NB4 (cell line): ENCODE results near the gene RRH.
"Not testable (repeated sequence)": the region's sequence is repeated elsewhere in the genome, so short reads cannot be mapped to it uniquely, and the experiment has no call there.

ENCODE experiments used
- DNase-seq: peaks from one replicate; pipeline ENCODE4 v3.0.0; 2010; ENCODE audit warnings: low read depth
- H3K4me3 ChIP-seq: one replicate; pipeline ENCODE4 v1.5.1; 2011; ENCODE audit warnings: mild to moderate bottlenecking, low read depth, low read length, moderate library complexity
- CTCF ChIP-seq: IDR thresholded peaks from one replicate; pipeline ENCODE4 v1.5.1; 2012; ENCODE audit warnings: low read depth, low read length
- MYC ChIP-seq: IDR thresholded peaks from 2 replicates; pipeline ENCODE4 v1.6.1; 2011; ENCODE audit warnings: low read depth, low read length
- POLR2A ChIP-seq: IDR thresholded peaks from 2 replicates; pipeline ENCODE4 v1.6.1; 2011; ENCODE audit warnings: mild to moderate bottlenecking; ENCODE audit not compliant: insufficient read length; ENCODE audit errors: extremely low read depth
- TF ChIP-seq, protein P1 (sequence below): IDR thresholded peaks from 2 replicates; pipeline ENCODE4 v1.6.1; 2011; ENCODE audit warnings: low read depth, low read length

RRH gene

GRCh38 chr4:109847896-109848442 lies 20.2 kb downstream of the RRH start, which contains the start of gene LRIT3:
Gene LRIT3 (plus strand): TSS chr4:109848107. CDS start chr4:109848202, 95 bp downstream.
- TF ChIP-seq POLR2A = no peak
- no peak for DNase-seq
- no peak within 1 kb of the TSS for H3K4me3 ChIP-seq

GRCh38 chr4:109848501-109848900 lies 20.7 kb downstream of the RRH start:
- no peak overlapping the region for H3K4me3 ChIP-seq
- no peak for DNase-seq
- no peak for TF ChIP-seq MYC
- TF ChIP-seq POLR2A = no peak
- no peak for TF ChIP-seq CTCF
- TF ChIP-seq, protein P1, sequence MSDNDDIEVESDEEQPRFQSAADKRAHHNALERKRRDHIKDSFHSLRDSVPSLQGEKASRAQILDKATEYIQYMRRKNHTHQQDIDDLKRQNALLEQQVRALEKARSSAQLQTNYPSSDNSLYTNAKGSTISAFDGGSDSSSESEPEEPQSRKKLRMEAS = no peak

GRCh38 chr4:109850601-109851000 lies 22.8 kb downstream of the RRH start:
- TF ChIP-seq MYC = no peak
- TF ChIP-seq POLR2A = no peak
- TF ChIP-seq CTCF = no peak
- TF ChIP-seq, protein P1 = no peak
- no peak overlapping the region for H3K4me3 ChIP-seq
- no peak for DNase-seq

GRCh38 chr4:109859426-109860300 lies 31.9 kb downstream of the RRH start:
- H3K4me3 ChIP-seq, DNase-seq: not testable (repeated sequence)

DNA sequence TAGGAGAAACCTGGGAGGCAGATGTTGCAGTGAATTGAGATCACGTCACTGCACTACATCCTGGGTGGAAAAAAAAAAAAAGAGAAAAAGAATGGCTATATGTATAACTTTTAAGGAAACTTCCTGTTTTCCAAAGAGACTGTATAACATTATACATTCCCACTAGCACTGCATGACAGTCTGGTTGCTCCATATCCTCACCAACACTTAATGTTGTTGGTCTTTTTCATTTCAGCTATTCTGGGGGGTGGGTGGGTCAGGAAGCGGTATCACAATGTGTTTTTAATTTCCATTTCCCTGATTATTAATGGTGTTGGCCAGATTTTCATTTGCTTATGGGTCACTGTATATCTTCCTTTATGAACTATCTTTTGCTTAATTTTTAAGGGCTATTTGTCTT lies 33.5 kb downstream of the RRH start:
- no peak for DNase-seq
- no peak overlapping the region for H3K4me3 ChIP-seq
- TF ChIP-seq CTCF (no peak), MYC (no peak), POLR2A (no peak)
- TF ChIP-seq, protein P1 = no peak

GRCh38 chr4:109861916-109862511 lies 34.2 kb downstream of the RRH start:
- no peak overlapping the region for H3K4me3 ChIP-seq
- TF ChIP-seq, protein P1 = no peak
- no peak for TF ChIP-seq MYC
- DNase-seq = no peak

- no peak overlapping the region for H3K4me3 ChIP-seq
- DNase-seq = no peak
- TF ChIP-seq POLR2A (no peak), MYC (no peak)
- TF ChIP-seq, protein P1 = no peak
These were observed 36.4 kb downstream of the RRH start for GRCh38 chr4:109864134-109864533.
